Cerebellar nuclear complex (tissue), 1 donor: ENCODE results near the gene UBAC1.
A peak's percentile ranks its signal among the peaks of the same experiment; 100 is the strongest.
"Not testable (repeated sequence)": the region's sequence is repeated elsewhere in the genome, so short reads cannot be mapped to it uniquely, and the experiment has no call there.

ENCODE experiments used
- DNase-seq, 2 experiments: peaks; one replicate each; lab custom pipeline; 2025; lab: John Stamatoyannopoulos, UW

The UBAC1 gene

DNA sequence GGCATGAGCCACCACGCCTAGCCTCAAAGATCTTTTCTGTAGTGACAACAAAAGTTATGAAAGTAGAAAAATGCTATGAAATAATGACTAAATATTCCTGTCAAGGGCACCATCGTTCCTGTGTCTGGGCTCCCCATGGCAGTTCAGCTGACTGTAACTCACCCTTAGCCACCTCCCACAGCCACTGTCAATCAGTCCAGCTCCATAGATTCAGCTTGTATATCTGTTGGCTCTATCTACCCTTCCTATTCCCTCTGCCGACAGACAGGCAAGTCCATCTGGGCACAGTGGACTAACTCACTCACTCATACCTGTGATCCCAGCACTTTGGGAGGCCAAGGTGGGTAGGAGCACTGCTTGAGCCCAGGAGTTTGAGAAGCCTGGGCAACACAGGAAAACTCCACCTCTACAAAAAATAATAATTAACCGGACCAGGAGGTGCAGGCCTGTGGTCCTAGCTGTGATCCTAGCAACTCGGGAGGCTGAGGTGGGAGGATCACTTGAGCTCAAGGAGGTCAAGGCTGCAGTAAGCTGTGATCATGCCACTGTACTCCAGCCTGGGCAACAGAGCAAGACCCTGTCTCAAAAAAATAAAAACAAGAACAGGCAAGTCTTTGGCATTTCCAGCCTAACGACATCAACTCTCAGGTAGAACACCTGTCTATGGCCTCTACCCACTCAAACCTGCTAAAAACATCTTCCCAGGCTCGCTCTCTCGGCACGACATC, 60.0 kb downstream of the UBAC1 start:
- no peak for DNase-seq

DNA sequence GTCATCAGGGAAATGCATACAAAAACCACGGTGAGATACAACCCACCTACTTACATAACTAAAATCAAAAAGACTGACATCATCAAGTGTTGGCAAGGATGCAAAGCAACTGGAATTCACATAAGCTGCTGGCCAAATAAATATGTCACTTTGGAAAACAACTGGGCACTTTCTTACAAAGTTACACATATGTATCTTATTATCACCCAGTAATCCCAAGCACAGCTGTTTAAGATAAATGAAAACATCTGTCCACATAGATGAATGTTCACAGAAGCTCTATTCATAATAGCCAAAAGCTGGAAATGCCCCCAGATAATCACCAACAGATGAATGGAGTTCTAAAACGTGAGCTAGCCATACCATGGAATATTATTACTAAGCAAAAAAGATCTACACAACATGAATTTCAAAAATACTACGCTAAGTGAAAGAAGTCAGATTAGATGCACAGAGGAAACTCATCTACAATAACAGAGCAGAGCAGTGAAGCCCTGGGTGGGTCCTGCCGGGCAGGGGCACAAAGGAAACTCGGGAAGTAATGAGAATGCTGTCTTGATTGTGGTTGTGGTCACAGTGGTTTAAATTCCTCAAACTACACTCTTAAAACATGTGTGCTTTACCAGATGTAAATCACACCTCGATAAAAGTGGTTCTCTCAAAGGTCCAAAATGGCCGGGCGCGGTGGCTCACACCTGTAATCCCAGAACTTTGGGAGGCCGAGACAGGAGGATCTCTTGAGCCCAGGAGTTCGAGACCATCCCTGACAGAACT, 62.4 kb downstream of the UBAC1 start:
- no peak for DNase-seq

DNA sequence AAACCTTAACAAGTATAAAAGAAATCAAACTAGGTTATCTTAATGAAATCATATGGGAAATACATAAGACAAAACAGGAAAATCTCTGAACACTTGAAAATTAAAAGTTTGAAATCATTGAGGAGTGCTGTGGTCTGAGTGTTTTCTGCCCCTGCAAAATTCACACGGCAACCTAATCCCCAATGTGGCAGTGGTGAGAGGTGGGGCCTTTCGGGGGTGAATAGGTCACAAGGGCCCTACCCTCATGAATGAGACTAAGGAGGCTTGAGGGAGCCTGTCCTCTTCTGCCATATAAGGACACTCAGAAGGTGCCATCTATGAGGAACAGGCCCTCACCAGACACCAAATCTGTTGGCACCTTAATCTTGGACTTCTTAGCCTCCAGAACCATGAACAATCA, 64.5 kb downstream of the UBAC1 start:
- no peak for DNase-seq

DNA sequence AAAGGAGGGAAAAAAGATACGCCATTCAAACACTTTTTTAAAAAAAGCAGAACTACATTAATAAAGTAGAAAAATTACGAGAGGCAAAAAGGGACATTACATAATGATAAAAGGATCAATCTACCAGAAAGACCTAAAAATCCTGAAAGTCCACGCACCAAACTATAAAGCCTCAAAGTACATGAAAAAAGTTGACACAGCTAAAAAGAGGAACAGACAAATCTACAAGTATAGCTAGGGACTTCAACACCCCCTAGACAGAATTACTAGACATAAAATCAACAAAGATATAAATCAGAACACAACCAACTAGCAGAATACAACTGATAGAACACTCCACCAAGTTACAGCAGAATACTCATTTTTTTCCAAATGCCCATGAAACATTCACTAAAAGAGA, 65.0 kb downstream of the UBAC1 start:
- no peak for DNase-seq

- no peak for DNase-seq
Measured at GRCh38 chr9:135895202-135895848, 65.8 kb downstream of the UBAC1 start.

DNA sequence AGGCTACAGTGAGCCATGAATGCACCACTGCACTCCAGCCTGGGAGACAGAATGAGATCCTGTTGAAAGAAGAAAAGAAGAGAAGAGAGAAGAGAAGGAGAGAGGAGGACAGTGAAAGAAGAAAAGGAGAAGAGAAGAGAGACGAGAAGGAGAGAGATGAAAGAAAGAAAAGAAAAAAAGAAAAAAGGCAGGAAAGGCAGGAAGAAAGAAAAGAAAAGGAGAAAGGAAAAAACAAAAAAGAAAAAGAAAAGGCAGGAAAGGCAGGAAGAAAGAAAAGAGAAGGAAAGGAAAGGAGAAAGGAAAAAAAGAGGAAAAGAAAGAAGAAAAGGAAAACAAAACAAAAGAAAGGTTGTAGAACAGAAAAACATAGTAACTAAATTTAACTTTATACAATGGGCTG, 68.1 kb downstream of the UBAC1 start:
- no peak for DNase-seq

DNA sequence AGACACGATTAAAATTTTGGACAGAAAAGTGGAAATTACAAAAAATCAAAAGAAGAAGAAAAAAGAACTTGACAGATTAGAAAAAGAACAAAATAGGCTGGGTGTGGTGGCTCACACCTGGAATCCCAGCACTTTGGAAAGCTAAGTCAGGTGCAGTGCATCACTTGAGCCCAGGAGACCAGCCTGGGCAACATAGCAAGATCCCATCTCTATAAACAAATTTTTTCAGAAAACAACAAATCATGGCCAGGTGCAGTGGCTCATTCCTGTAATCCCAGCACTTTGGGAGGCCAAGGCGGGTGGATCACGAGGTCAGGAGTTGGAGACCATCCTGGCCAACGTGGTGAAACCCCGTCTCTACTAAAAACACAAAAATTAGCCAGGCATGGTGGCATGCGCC, 68.8 kb downstream of the UBAC1 start:
- not testable (repeated sequence) for DNase-seq

DNA sequence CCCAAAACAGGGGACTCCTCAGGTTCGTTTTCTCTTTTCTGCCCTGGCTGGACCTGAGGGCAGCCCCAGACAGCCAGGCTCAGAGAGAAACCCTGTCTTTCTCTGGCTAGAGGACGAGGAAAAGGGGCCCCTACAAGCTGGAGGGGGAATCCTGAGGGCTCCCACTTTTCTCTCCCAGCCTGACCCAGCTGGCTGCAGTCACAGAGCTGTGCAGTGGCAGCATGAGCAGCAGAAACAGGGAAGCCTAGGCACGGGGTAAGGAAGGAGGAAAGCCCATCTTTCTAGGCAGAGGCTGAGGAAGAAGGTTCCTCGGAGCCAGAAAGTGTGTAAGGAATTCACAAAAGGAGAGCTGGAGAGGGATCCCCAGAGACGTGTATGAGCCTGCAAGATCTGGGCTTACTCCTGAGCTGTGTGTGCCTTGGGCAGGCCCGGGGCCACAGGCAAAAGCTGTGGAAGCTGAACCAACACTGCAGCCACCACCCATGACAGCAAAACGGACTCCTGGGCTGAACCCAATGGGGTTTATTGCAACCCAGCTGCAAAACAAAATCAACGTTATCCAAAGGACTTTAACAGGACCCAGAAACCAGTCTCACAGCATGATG, 70.0 kb downstream of the UBAC1 start:
- DNase-seq = no peak

GRCh38 chr9:135890190-135891026, 70.8 kb downstream of the UBAC1 start:
- no peak for DNase-seq

DNA sequence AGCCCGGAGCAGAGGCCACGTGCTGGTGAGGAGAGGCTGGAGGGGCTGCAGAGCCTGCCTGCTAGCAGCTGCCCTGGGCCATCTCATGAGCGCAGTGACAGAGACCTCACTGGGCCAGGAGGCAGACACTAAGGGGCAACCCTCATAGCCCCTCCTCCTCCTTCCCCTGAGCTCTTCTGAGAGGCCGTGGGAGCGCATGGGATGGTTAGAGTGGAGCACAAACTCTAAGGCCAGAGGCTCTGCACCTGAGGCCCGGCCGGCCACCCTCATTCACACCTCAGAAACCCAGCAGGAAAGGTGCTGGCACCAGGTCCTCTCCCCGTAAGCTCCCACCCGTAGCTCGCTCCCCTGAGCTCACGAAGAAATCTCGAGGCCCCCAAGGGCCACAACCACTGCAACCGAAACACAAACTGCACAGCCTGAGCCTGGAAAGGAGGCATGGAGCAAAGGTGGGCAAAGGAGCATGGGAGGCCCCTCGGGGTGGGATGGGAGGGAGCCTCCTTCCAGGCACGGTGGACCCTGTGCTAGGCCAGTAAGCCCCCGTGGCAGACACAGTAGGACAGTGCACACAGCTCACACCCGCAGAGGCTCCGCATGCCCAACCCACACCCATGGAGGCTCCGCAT, 71.5 kb downstream of the UBAC1 start:
- DNase-seq = no peak

GRCh38 chr9:135888766-135889394, 72.3 kb downstream of the UBAC1 start:
- no peak for DNase-seq

GRCh38 chr9:135888126-135888765, 72.9 kb downstream of the UBAC1 start:
- peak in 1 of 2 experiments; percentile 49 for DNase-seq

- no peak for DNase-seq
Measured at GRCh38 chr9:135887585-135888050, 73.6 kb downstream of the UBAC1 start.

DNA sequence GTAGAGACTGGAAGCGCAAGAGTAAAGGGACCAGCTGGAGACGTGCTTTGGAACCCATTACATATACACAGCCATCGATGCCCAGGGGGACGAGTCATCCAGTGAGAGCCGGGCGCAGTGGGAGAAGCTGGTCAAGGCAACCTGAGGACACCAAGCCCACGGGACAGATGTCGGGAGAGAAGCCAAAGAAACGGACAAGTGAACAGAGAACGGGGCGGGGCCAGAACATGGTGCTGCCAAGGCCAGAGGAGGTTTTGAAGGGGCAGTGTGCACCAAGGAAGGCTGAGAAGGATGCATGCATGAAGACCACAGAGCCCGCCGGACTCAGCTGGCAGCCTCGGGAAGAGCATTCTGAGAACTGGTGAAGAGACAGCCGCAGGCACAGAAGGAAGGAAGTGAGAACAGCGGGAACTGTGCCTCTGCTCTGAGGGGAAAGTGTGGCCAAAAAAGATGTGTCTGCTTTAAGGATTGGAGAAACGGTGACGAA, 74.1 kb downstream of the UBAC1 start:
- no peak for DNase-seq

DNA sequence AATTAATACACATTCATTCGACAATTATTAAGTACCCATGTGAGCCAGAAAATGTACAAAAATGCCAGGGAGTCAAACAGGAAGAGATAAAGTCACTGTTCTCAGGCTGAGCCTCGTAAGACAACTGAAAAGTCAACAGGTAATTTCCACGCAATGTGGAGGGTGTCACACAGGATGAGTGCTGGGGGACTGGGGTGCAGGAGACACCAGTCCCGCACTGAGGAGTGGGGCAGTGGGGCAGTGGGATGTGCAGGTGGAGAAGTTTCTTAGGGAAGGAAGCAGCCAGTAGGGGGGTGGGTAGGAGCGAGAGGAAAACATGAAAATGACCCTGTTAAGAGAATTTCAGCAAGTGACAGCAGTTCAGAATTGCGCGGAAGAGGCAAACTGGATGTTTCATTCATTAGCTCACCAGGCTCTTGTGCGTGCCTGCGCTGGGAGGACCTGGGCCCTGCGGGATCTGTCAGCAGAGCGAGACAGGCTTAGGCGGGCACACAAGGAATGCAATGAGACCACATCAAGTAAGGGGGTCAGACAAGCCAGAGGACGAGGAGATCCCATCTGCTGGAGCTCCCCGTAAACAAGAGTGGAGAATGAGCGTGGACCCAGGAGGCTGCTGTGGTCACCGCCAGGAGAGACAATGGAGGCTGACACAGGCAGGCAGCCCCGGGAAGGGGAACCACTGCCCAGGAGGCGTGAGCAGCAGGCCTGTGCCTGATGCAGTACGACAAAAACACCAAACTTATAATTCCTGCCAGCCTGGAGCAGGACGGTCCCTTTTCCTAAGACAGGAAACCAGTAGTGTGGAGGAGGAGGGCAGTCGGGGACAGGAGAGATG, 74.8 kb downstream of the UBAC1 start:
- DNase-seq = no peak

DNA sequence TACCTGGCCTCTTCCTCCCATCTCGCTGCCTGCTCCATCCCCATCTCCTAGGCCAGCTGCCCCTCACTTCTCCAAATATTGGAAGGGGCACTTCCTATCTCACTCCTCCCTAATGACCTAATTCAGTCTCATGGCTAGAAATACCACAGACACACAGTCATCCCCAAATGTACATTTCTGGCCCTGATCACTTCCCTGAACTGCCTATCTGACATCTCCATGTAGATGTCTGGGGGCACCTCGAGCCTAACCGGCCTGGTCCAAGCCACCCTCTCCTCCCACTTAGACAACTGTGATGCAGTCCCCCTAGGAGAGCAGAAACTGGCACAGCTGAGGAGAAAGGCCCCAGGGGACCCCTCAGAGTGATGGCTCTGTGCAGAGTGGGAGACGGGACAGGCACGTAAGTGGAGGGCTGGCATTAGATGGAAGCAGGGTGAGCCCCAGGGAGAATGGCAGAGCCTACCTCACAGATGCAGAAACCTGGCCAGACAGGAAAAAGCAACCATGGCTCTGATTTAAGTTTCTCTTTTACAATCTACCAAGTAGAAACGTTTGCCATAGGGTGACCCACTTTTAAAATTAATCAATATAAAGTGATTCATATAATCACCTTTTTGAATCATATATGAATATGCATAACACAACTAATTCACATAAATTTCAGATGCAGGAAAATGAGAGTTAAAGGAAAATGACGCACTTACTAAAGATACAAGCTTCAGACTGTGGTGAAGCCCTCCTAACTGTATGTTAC, 75.9 kb downstream of the UBAC1 start:
- DNase-seq = no peak

- DNase-seq = no peak
Measured at GRCh38 chr9:135884328-135885035, 76.7 kb downstream of the UBAC1 start.
